HG02981 (cell line): ENCODE results near the gene ITGB3BP.
"Not testable (repeated sequence)": the region's sequence is repeated elsewhere in the genome, so short reads cannot be mapped to it uniquely, and the experiment has no call there.

Experiments used
- ATAC-seq: cut with Tn5 transposase; IDR thresholded peaks from one replicate; pipeline ENCODE4 v1.9.1; 2021; ENCODE audit warnings: mild to moderate bottlenecking, moderate library complexity; ENCODE audit not compliant: unreplicated experiment

ITGB3BP gene

GRCh38 chr1:63522891-63523728, at the start of gene ITGB3BP, which contains the start of gene EFCAB7:
Gene ITGB3BP (minus strand): TSS chr1:63523225. CDS start chr1:63523133, 92 bp downstream.
Gene EFCAB7 (plus strand): TSS chr1:63523525. CDS start chr1:63525573, 2,048 bp downstream.
- ATAC-seq = peak; percentile 87

GRCh38 chr1:63572686-63573085, 49.7 kb upstream of the ITGB3BP start:
- not testable (repeated sequence) for ATAC-seq

GRCh38 chr1:63569640-63570316, 46.8 kb upstream of the ITGB3BP start:
- ATAC-seq = no peak

- no peak for ATAC-seq
Observed at GRCh38 chr1:63569068-63569467, 46.0 kb upstream of the ITGB3BP start.

GRCh38 chr1:63563745-63564144, 40.7 kb upstream of the ITGB3BP start:
- ATAC-seq = no peak

GRCh38 chr1:63559357-63559756, 36.3 kb upstream of the ITGB3BP start:
- ATAC-seq = no peak

- no peak for ATAC-seq
Observed at GRCh38 chr1:63557365-63557987, 34.5 kb upstream of the ITGB3BP start.

GRCh38 chr1:63555480-63555879, 32.5 kb upstream of the ITGB3BP start:
- no peak for ATAC-seq

GRCh38 chr1:63548877-63549276, 25.9 kb upstream of the ITGB3BP start:
- ATAC-seq = no peak

- no peak for ATAC-seq
Observed at GRCh38 chr1:63548303-63548702, 25.3 kb upstream of the ITGB3BP start.

GRCh38 chr1:63547621-63548294, 24.7 kb upstream of the ITGB3BP start:
- ATAC-seq = no peak

- no peak for ATAC-seq
Observed at GRCh38 chr1:63545780-63546179, 22.8 kb upstream of the ITGB3BP start.

- no peak for ATAC-seq
Observed at GRCh38 chr1:63537940-63538339, 14.9 kb upstream of the ITGB3BP start.

- ATAC-seq = no peak
Observed at GRCh38 chr1:63537006-63537405, 14.0 kb upstream of the ITGB3BP start.

- no peak for ATAC-seq
Observed at GRCh38 chr1:63534406-63534805, 11.4 kb upstream of the ITGB3BP start.

- ATAC-seq = no peak
Observed at GRCh38 chr1:63533931-63534330, 10.9 kb upstream of the ITGB3BP start.

GRCh38 chr1:63532727-63533126, 9.7 kb upstream of the ITGB3BP start:
- no peak for ATAC-seq

- ATAC-seq = no peak
Observed at GRCh38 chr1:63524201-63524600, 1.2 kb upstream of the ITGB3BP start.

- peak; percentile 9 for ATAC-seq
Observed at GRCh38 chr1:63523738-63524137, 713 bp upstream of the ITGB3BP start.

- no peak for ATAC-seq
Observed at GRCh38 chr1:63516629-63517028, 6.4 kb downstream of the ITGB3BP start.

GRCh38 chr1:63512584-63512983, 10.4 kb downstream of the ITGB3BP start:
- no peak for ATAC-seq
